Measurements from ENCODE around the gene METAP1D.
A peak's percentile ranks its signal among the peaks of the same experiment; 100 is the strongest.
"Not testable (repeated sequence)": the region's sequence is repeated elsewhere in the genome, so short reads cannot be mapped to it uniquely, and the experiment has no call there.

The METAP1D gene

GRCh38 chr2:171999604-172000469 lies at the start of gene METAP1D:
METAP1D (plus strand) TSS chr2:171999953; CDS start chr2:171999970, 17 bp downstream.
- peak; percentile 82 for DNase-seq (ENCODE audit: low read depth)

- DNase-seq (ENCODE audit: low read depth), result no peak
Measured at GRCh38 chr2:171952276-171952675, 47.5 kb upstream of the METAP1D start.

GRCh38 chr2:171952748-171953147 lies 47.0 kb upstream of the METAP1D start:
- DNase-seq (ENCODE audit: low read depth), result no peak

GRCh38 chr2:171956135-171956825 lies 43.5 kb upstream of the METAP1D start:
- DNase-seq (ENCODE audit: low read depth), result no peak

GRCh38 chr2:171957061-171957460 lies 42.7 kb upstream of the METAP1D start:
- DNase-seq (ENCODE audit: low read depth), result no peak

GRCh38 chr2:171958475-171958874 lies 41.3 kb upstream of the METAP1D start:
- DNase-seq (ENCODE audit: low read depth), result no peak

GRCh38 chr2:171959998-171960397 lies 39.8 kb upstream of the METAP1D start:
- DNase-seq (ENCODE audit: low read depth), result no peak

- no peak for DNase-seq (ENCODE audit: low read depth)
Measured at GRCh38 chr2:171960570-171960969, 39.2 kb upstream of the METAP1D start.

- DNase-seq (ENCODE audit: low read depth), result no peak
Measured at GRCh38 chr2:171963198-171963597, 36.6 kb upstream of the METAP1D start.

- DNase-seq (ENCODE audit: low read depth), result no peak
Measured at GRCh38 chr2:171964308-171964707, 35.4 kb upstream of the METAP1D start.

- no peak for DNase-seq (ENCODE audit: low read depth)
Measured at GRCh38 chr2:171965238-171965637, 34.5 kb upstream of the METAP1D start.

- no peak for DNase-seq (ENCODE audit: low read depth)
Measured at GRCh38 chr2:171965661-171966060, 34.1 kb upstream of the METAP1D start.

GRCh38 chr2:171966235-171966634 lies 33.5 kb upstream of the METAP1D start:
- no peak for DNase-seq (ENCODE audit: low read depth)

- no peak for DNase-seq (ENCODE audit: low read depth)
Measured at GRCh38 chr2:171966688-171967087, 33.1 kb upstream of the METAP1D start.

- no peak for DNase-seq (ENCODE audit: low read depth)
Measured at GRCh38 chr2:171968509-171968908, 31.2 kb upstream of the METAP1D start.

GRCh38 chr2:171972329-171972982 lies 27.3 kb upstream of the METAP1D start:
- DNase-seq (ENCODE audit: low read depth), result no peak

- no peak for DNase-seq (ENCODE audit: low read depth)
Measured at GRCh38 chr2:171979103-171979502, 20.6 kb upstream of the METAP1D start.

GRCh38 chr2:171983924-171984323 lies 15.8 kb upstream of the METAP1D start:
- DNase-seq (ENCODE audit: low read depth), result not testable (repeated sequence)

- DNase-seq (ENCODE audit: low read depth), result no peak
Measured at GRCh38 chr2:171985076-171985475, 14.7 kb upstream of the METAP1D start.

- DNase-seq (ENCODE audit: low read depth), result no peak
Measured at GRCh38 chr2:171986778-171987177, 13.0 kb upstream of the METAP1D start.

- no peak for DNase-seq (ENCODE audit: low read depth)
Measured at GRCh38 chr2:171991027-171991426, 8.7 kb upstream of the METAP1D start.

GRCh38 chr2:171995586-171995985 lies 4.2 kb upstream of the METAP1D start:
- DNase-seq (ENCODE audit: low read depth), result no peak

- DNase-seq (ENCODE audit: low read depth), result no peak
Measured at GRCh38 chr2:171996021-171996420, 3.7 kb upstream of the METAP1D start.

All from stimulated activated CD8-positive, alpha-beta memory T cell treated with anti-CD3 and anti-CD28 coated beads, Interleukin-12 subunit alpha, Interleukin-12 subunit beta, amount 100 ng/mL, for 4 hours (primary cell).